Measurements from ENCODE around the gene MAP3K5. TPM values are rescaled to one million over a fixed set of nuclear protein-coding genes. Genes with fewer than 3 reads are reported as not detected.
A peak's percentile ranks its signal among the peaks of the same experiment; 100 is the strongest.

Gene MAP3K5
- total and polyA plus RNA-seq, 9 of the 15 experiments (the other 6 are each of a cell fraction or from before 2014, with no cell fraction given): 2.2 to 13.0 (median 9.9) TPM

GRCh38 chr6:136737374-136737844 lies 54.9 kb downstream of the MAP3K5 start (continued):
- TF ChIP-seq SAFB2 (IDR thresholded peaks at IDR 0.05; ENCODE audit: borderline replicate concordance, low read depth, low read length, severe bottlenecking): no peak
- no peak for TF ChIP-seq CHCHD3 (CRISPR knock-in tag; IDR thresholded peaks at IDR 0.05)
- no peak for TF ChIP-seq BRD9 (IDR thresholded peaks at IDR 0.05; ENCODE audit: low read depth, partially characterized antibody)
- TF ChIP-seq BRCA1 (IDR thresholded peaks at IDR 0.05): no peak
- TF ChIP-seq BRCA1 (CRISPR knock-in tag; IDR thresholded peaks at IDR 0.05): no peak
- TF ChIP-seq KDM2B (CRISPR knock-in tag; IDR thresholded peaks at IDR 0.05): no peak
- no peak for TF ChIP-seq TEAD2 (tag; IDR thresholded peaks at IDR 0.05)
- no peak for TF ChIP-seq ZNF785 (CRISPR knock-in tag; IDR thresholded peaks at IDR 0.05)
- TF ChIP-seq TCF15 (CRISPR knock-in tag; IDR thresholded peaks at IDR 0.05): no peak
- no peak for TF ChIP-seq ZNF274 (IDR thresholded peaks at IDR 0.05; ENCODE audit: borderline replicate concordance, low read depth, low read length)
- TF ChIP-seq SMAD4 (CRISPR knock-in tag; conservative IDR thresholded peaks at IDR 0.05): peak; percentile 67
- TF ChIP-seq ZNF609 (CRISPR knock-in tag; IDR thresholded peaks at IDR 0.05; ENCODE audit: borderline replicate concordance): 0 out of 2 replicates have a peak, but pooled peaks have one; percentile 48
- peak; percentile 22 to 43; a peak in 1 of 4 replicates for TF ChIP-seq MNT (conservative IDR thresholded peaks at IDR 0.05)
- no peak for TF ChIP-seq ZNF384 (IDR thresholded peaks at IDR 0.05; ENCODE audit: low read depth, low read length)
- no peak for TF ChIP-seq IFI16 (CRISPR knock-in tag; IDR thresholded peaks at IDR 0.05)
- TF ChIP-seq KLF16 (IDR thresholded peaks at IDR 0.05): peak; percentile 56
- no peak for TF ChIP-seq NR4A1 (CRISPR knock-in tag; IDR thresholded peaks at IDR 0.05)
- no peak for TF ChIP-seq NR4A1 (tag; IDR thresholded peaks at IDR 0.05)
- TF ChIP-seq EWSR1 (IDR thresholded peaks at IDR 0.05; ENCODE audit: borderline replicate concordance, low read depth, partially characterized antibody): no peak
- no peak for TF ChIP-seq GTF2A2 (tag; IDR thresholded peaks at IDR 0.05)
- TF ChIP-seq SRF (CRISPR knock-in tag; IDR thresholded peaks at IDR 0.05): no peak
- TF ChIP-seq ZNF76 (CRISPR knock-in tag; IDR thresholded peaks at IDR 0.05; ENCODE audit: borderline replicate concordance): no peak
- TF ChIP-seq MTA1 (IDR thresholded peaks at IDR 0.05; ENCODE audit: borderline replicate concordance): no peak
- TF ChIP-seq POLR2G (IDR thresholded peaks at IDR 0.05; ENCODE audit: low read depth, low read length): no peak
- no peak for TF ChIP-seq MAFK (IDR thresholded peaks at IDR 0.05; ENCODE audit: low read length)
